Neural cell (in vitro differentiated cells): ENCODE measurements around the gene KCND2. TPM values are rescaled to one million over a fixed set of nuclear protein-coding genes. Genes with fewer than 3 reads are reported as not detected.

Source experiments
- H2AFZ ChIP-seq: fragments of 200-600, 300-800 bp; sonication (generic), shearing (Covaris generic); 2 replicates; pipeline ENCODE4 v1.6.0; 2014; ENCODE audit warnings: low read depth, mild to moderate bottlenecking, antibody characterized with exemption, low read length, moderate library complexity
- H3F3A ChIP-seq: fragments of 200-600 bp; shearing (Covaris generic); 2 replicates; pipeline ENCODE4 v1.6.1; 2016; ENCODE audit warnings: mild to moderate bottlenecking, moderate library complexity, mixed read lengths, antibody characterized with exemption, low read length; ENCODE audit not compliant: insufficient read depth, poor library complexity, severe bottlenecking
- H3K27ac ChIP-seq: fragments of 200-600, 300-800 bp; sonication (generic), shearing (Covaris generic); 2 replicates; pipeline ENCODE4 v1.5.1; 2014; ENCODE audit warnings: mild to moderate bottlenecking, low read length, moderate library complexity
- H3K27me3 ChIP-seq: fragments of 300-800, 200-600 bp; sonication (generic), shearing (Covaris generic); 2 replicates; pipeline ENCODE4 v1.6.0; 2014; ENCODE audit warnings: mild to moderate bottlenecking, low read depth, low read length, moderate library complexity; ENCODE audit not compliant: insufficient read depth
- H3K36me3 ChIP-seq: fragments of 300-800, 200-600 bp; sonication (generic), shearing (Covaris generic); 2 replicates; pipeline ENCODE4 v1.5.1; 2014; ENCODE audit warnings: mild to moderate bottlenecking, antibody characterized with exemption, low read length, moderate library complexity; ENCODE audit not compliant: insufficient read depth
- H3K4me2 ChIP-seq: fragments of 300-800, 200-600 bp; sonication (generic), shearing (Covaris generic); 2 replicates; pipeline ENCODE4 v1.6.0; 2014; ENCODE audit warnings: mild to moderate bottlenecking, low read length
- H3K4me3 ChIP-seq: fragments of 300-800, 200-600 bp; sonication (generic), shearing (Covaris generic); 2 replicates; pipeline ENCODE4 v1.5.1; 2014; ENCODE audit warnings: mild to moderate bottlenecking, low read length, moderate library complexity
- H3K79me2 ChIP-seq: fragments of 200-600 bp; shearing (Covaris generic); replicated peaks from 2 replicates; pipeline ENCODE4 v1.6.0; 2014; ENCODE audit warnings: mild to moderate bottlenecking, low read length, moderate library complexity; ENCODE audit not compliant: insufficient read depth
- H3K9ac ChIP-seq: fragments of 300-800, 200-600 bp; sonication (generic), shearing (Covaris generic); 2 replicates; pipeline ENCODE4 v1.6.1; 2016; ENCODE audit warnings: mild to moderate bottlenecking, low read length, mixed read lengths
- H3K9me2 ChIP-seq: fragments of 200-600 bp; shearing (Covaris generic); 2 replicates; pipeline ENCODE4 v1.6.1; 2016; ENCODE audit warnings: mild to moderate bottlenecking, low read length, mixed read lengths; ENCODE audit not compliant: insufficient read depth
- H3K9me3 ChIP-seq: fragments of 200-600, 300-800 bp; sonication (generic), shearing (Covaris generic); 2 replicates; pipeline ENCODE4 v1.6.1; 2016; ENCODE audit warnings: mild to moderate bottlenecking, mixed run types, low read length, moderate library complexity, mixed read lengths
- H4K20me1 ChIP-seq: fragments of 200-600 bp; shearing (Covaris generic); 2 replicates; pipeline ENCODE4 v1.6.1; 2016; ENCODE audit warnings: mild to moderate bottlenecking, mixed run types; ENCODE audit not compliant: insufficient read depth
- CTCF ChIP-seq: fragments of 450-650 bp; IDR thresholded peaks from 2 replicates; pipeline ENCODE4 v1.5.1; 2014; ENCODE audit warnings: antibody characterized with exemption, mild to moderate bottlenecking, moderate library complexity; ENCODE audit not compliant: poor library complexity, severe bottlenecking
- EP300 ChIP-seq: fragments of 450-650 bp; conservative IDR thresholded peaks from 2 replicates; pipeline ENCODE4 v1.6.1; 2014; ENCODE audit warnings: antibody characterized with exemption, mild to moderate bottlenecking, moderate library complexity; ENCODE audit not compliant: poor library complexity, severe bottlenecking
- EZH2 ChIP-seq: fragments of 200-600, 300-800 bp; shearing (Covaris generic), sonication (generic); IDR thresholded peaks from 2 replicates; pipeline ENCODE4 v1.6.1; 2014; ENCODE audit warnings: antibody characterized with exemption, low read length, borderline replicate concordance, mild to moderate bottlenecking; ENCODE audit not compliant: insufficient read depth, poor library complexity, severe bottlenecking
- MXI1 ChIP-seq: fragments of 450-650 bp; conservative IDR thresholded peaks from 2 replicates; pipeline ENCODE4 v1.6.1; 2014; ENCODE audit warnings: antibody characterized with exemption, mild to moderate bottlenecking; ENCODE audit not compliant: poor library complexity, severe bottlenecking
- POLR2AphosphoS5 ChIP-seq: IDR thresholded peaks from 2 replicates; pipeline ENCODE4 v1.6.1; 2012
- RAD21 ChIP-seq: fragments of 450-650 bp; conservative IDR thresholded peaks from 2 replicates; pipeline ENCODE4 v1.6.1; 2014; ENCODE audit warnings: antibody characterized with exemption, mild to moderate bottlenecking, moderate library complexity
- REST ChIP-seq: IDR thresholded peaks from 2 replicates; pipeline ENCODE4 v1.6.1; 2012; ENCODE audit warnings: borderline replicate concordance
- SMC3 ChIP-seq: fragments of 450-650 bp; conservative IDR thresholded peaks from 2 replicates; pipeline ENCODE4 v1.6.1; 2014; ENCODE audit warnings: antibody characterized with exemption, mild to moderate bottlenecking, moderate library complexity; ENCODE audit not compliant: poor library complexity
- TAF1 ChIP-seq: IDR thresholded peaks from 2 replicates; pipeline ENCODE4 v1.6.1; 2012; ENCODE audit warnings: low read depth
- polyA plus RNA-seq: library from polyadenylated mRNA; depleted of rRNA; stranded (reverse); fragments of >200 nt; gene quantifications from 2 replicates; pipeline ENCODE4 v1.2.3, GENCODE V29; 2014

KCND2 gene
- polyA plus RNA-seq, 1 donor from 2014 or later, result 11.0 TPM

- Histone ChIP-seq H3K36me3 (no peaks in the 10 kb centered on the region), H3K4me3 (no peak overlapping the region), H3K9ac (no peak overlapping the region), H3K9me2 (no peaks in the 10 kb centered on the region), H4K20me1 (no peaks in the 10 kb centered on the region), H3K79me2 (no peaks in the 10 kb centered on the region), H2AFZ (no peak overlapping the region), H3K27ac (no peak overlapping the region), H3K9me3 (no peaks in the 10 kb centered on the region), H3F3A (no peaks in the 10 kb centered on the region), H3K27me3 (no peaks in the 10 kb centered on the region), H3K4me2 (no peak overlapping the region)
- TF ChIP-seq EP300 (no peak), MXI1 (no peak), EZH2 (no peak), TAF1 (no peak), CTCF (no peak), REST (no peak), POLR2AphosphoS5 (no peak), SMC3 (no peak), RAD21 (no peak)
Measured at GRCh38 chr7:120442838-120443237, 169.9 kb downstream of the KCND2 start.

- H3K27me3 ChIP-seq, result no peaks in the 10 kb centered on the region
- no peaks in the 10 kb centered on the region for H3K9me2 ChIP-seq
- H3K9ac ChIP-seq, result no peak overlapping the region
- H3K36me3 ChIP-seq, result no peaks in the 10 kb centered on the region
- H3K4me3 ChIP-seq, result no peak overlapping the region
- H3K27ac ChIP-seq, result no peak overlapping the region
- H3F3A ChIP-seq, result no peaks in the 10 kb centered on the region
- no peaks in the 10 kb centered on the region for H3K9me3 ChIP-seq
- no peaks in the 10 kb centered on the region for H3K79me2 ChIP-seq
- no peaks in the 10 kb centered on the region for H4K20me1 ChIP-seq
- H3K4me2 ChIP-seq, result no peak overlapping the region
- no peak for TF ChIP-seq SMC3
- TF ChIP-seq RAD21, result no peak
- no peak for TF ChIP-seq TAF1
- no peak for TF ChIP-seq EZH2
- no peak for TF ChIP-seq REST
- no peak for TF ChIP-seq MXI1
- no peak for TF ChIP-seq POLR2AphosphoS5
- no peak for TF ChIP-seq EP300
- TF ChIP-seq CTCF, result no peak
- H2AFZ ChIP-seq, result no peak overlapping the region
Measured at GRCh38 chr7:120444650-120445049, 171.7 kb downstream of the KCND2 start.
